Measurements from ENCODE around the gene GINM1.

The GINM1 gene

GRCh38 chr6:149636124-149636523 lies 69.9 kb downstream of the GINM1 start:
- no peak for DNase-seq (ENCODE audit: low read depth, low spot score)
- ChIA-PET CTCF (no interaction called here), POLR2A (no interaction called here)
- no peak for TF ChIP-seq CTCF (IDR thresholded peaks at IDR 0.05; ENCODE audit: insufficient read depth, low read length, missing control alignments)
- no peak overlapping the region for H3K4me3 ChIP-seq (ENCODE audit: low read depth, low read length)

Data from AG04449 (cell line).